GM18870 (cell line): ENCODE measurements around the gene BAK1.
"Not testable (repeated sequence)": the region's sequence is repeated elsewhere in the genome, so short reads cannot be mapped to it uniquely, and the experiment has no call there.

Experiments used
- ATAC-seq: cut with Tn5 transposase; IDR thresholded peaks from one replicate; pipeline ENCODE4 v1.9.1; 2021; ENCODE audit warnings: moderate library complexity; ENCODE audit not compliant: unreplicated experiment

BAK1 gene

DNA sequence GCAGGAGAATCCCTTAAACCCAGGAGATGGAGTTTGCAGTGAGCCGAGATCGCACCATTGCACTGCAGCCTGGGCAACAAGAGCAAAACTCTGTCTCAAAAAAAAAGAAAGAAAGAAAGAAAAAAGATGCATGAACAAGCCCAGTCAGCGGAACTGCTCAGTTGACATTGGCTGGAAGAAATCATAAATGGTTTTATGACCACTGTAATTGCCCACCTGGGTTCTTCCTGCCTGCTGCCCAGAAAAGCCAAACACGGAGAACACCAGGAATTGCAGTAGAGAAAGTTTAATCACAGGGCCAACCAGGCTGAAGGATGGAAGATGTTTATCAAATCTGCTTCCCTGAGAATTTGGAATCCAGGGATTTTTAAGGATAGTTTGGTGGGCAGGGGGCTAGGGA lies 22.7 kb downstream of the BAK1 start:
- ATAC-seq, result no peak

- ATAC-seq, result not testable (repeated sequence)
These were observed 27.2 kb downstream of the BAK1 start for GRCh38 chr6:33552883-33553282.

DNA sequence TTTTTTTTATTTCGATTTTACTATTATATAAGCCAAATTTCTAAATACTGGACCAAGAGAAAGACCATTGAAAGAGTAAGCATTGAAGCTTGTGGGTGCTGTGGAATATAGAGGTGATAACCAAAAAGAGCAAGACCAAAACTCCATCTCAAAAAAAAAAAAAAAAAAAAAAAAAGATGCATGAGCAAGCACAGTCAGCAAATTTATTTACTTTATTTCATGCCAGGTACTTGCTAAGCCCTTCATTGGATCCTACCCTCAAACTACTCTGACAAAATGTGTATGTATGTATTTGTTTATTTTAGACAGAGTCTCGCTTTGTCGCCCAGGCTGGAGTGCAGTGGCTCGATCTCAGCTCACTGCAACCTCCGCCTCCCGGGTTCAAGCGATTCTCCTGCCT lies 27.8 kb downstream of the BAK1 start:
- ATAC-seq, result no peak

DNA sequence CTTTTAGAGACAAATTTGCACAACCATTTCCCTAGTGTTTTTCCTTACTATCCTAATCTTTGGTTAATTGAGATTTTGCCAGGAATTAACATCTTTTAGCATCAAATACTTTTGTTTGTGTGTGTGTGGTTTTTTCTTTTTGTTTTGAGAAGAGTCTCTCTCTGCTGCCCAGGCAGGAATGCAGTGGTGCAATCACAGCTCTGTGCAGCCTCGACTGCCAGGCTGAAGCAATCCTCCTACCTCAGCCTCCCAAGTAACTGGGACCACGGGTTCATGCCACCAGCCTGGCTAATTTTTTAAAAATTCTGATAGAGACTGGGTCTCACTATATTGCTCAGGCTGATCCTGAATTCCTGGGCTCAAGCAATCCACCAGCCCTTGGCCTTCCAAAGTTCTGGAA lies 28.5 kb downstream of the BAK1 start:
- no peak for ATAC-seq

DNA sequence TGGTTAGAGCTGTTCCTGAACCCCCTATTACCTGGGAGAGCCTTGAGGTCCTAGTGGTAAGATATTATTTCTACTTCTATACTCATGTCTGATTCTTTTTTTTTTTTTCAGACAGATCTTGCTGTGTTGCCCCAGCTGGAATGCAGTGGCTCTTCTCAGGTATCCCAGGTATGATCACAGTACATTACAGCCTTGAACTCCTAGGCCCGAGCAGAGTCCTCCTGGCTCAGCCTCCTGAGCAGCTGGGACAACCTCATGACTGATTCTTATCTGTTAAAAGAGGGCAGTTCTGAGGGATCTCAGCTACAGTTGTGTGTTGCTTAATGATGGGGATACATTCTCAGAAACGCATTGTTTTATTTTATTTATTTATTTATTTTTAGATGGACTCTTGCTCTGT lies 30.2 kb downstream of the BAK1 start:
- ATAC-seq, result no peak

- ATAC-seq, result no peak
These were observed 30.9 kb downstream of the BAK1 start for GRCh38 chr6:33549196-33549595.

- no peak for ATAC-seq
These were observed 32.6 kb downstream of the BAK1 start for GRCh38 chr6:33547499-33547898.

DNA sequence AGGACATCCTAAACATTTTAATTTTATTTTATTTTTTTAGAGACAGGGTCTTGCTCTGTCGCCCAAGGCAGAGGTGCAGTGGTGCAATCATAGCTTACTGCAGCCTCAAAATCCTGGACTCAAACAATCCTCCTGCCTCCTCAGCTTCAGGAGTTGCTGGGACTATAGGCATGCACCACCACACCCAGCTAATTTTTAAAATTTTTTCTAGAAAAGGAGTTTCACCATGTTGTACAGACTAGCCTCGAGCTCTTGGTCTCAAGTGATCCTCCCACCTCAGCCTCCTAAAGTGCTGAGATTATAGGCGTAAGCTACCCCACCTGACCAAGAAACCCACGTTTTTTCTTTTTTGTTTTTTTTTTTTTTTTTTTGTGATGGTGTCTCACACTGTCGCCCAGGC lies 33.3 kb downstream of the BAK1 start:
- no peak for ATAC-seq

GRCh38 chr6:33545292-33545691 lies 34.8 kb downstream of the BAK1 start:
- not testable (repeated sequence) for ATAC-seq

DNA sequence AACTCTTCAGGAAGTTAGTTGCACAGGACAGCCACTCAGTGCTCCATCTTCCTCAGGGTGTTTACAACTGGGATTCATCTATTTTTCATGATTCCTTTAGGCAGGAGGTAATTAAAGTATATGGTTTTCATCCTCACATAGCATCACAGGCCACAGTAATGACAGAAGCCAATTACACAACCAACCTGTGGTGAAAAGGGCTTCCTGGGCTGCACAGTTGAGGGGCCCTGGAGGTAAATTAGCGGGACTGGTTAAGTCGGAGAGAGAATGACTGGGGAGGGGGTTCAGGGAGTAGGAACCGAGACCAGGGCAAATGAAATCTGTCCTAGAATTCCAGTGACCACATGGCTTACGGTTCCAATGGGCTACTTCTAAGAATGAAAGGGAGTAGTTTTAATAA lies 37.0 kb downstream of the BAK1 start:
- no peak for ATAC-seq

- ATAC-seq, result no peak
These were observed 39.3 kb downstream of the BAK1 start for GRCh38 chr6:33540768-33541167.

- no peak for ATAC-seq
These were observed 45.4 kb downstream of the BAK1 start for GRCh38 chr6:33534702-33535101.

GRCh38 chr6:33533163-33533869 lies 46.8 kb downstream of the BAK1 start:
- ATAC-seq, result not testable (repeated sequence)

GRCh38 chr6:33532431-33532830 lies 47.6 kb downstream of the BAK1 start:
- ATAC-seq, result not testable (repeated sequence)

DNA sequence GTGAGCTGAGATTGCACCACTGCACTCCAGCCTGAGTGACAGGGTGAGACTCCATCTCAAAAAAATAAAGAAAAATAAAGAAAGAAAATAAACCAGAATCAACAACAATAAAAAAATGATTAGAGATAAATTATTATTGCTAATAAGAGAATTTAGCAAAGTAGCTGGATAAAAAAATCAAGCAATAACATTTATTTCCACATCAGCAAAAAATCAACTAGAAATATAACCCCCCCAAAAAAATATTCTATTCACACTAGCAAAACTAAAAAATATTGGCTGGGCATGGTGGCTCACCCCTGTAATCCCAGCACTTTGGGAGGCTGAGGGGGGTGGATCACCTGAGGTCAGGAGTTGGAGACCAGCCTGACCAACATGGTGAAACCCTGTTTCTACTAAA lies 49.5 kb downstream of the BAK1 start:
- ATAC-seq, result not testable (repeated sequence)
